ENCODE results near the gene FOXK1.

Gene FOXK1

DNA sequence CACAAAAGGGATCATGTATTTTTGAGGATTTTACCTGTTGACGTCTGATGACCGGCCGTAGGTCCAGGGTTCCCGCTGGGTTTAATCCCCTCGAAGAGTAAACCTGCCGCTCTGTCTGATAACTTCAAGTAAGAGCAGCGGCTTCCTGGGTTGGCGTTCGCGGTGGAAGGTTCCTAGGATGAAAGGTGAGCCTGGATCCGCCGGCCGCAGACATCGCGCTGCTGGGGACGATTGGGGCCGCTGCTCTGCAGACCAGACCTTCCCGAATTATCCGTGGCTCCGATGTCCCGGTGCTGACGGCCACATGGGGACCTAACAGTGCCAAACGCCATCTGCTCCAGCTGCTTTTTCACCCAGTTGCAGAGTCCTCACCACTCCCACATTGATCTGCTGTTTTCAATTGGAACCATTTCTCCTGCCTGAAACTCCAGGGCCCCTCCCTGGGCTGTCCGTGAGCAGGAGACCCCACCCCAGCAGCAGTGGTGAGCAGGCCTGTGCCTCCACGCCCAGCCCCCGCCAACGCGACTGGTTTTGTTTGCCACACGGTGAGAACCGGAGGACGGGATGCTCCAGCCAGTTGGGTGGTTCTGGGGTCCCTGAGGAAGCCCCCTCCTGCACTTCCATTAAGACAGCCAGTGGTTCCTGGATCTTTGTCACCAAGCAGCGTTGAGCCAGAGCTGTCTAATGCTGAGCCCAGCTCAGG is 81.1 kb downstream of the FOXK1 start:
- DNase-seq, result no peak
- H3K9me3 ChIP-seq (ENCODE audit: severe bottlenecking), result no peaks in the 10 kb centered on the region
- no peaks in the 10 kb centered on the region for H3K27me3 ChIP-seq (ENCODE audit: insufficient read depth, low read depth, severe bottlenecking)
- H3K27ac ChIP-seq, result no peak overlapping the region
- TF ChIP-seq CTCF (IDR thresholded peaks at IDR 0.05; ENCODE audit: low read depth, low read length), result no peak
- H3K4me3 ChIP-seq (ENCODE audit: low read depth, low read length), result no peak overlapping the region
- peaks cover 55% of the 10 kb centered on the region for H3K36me3 ChIP-seq

GRCh38 chr7:4763794-4764185 is 81.7 kb downstream of the FOXK1 start:
- TF ChIP-seq CTCF (IDR thresholded peaks at IDR 0.05; ENCODE audit: low read depth, low read length), result no peak
- Histone ChIP-seq H3K27me3 (ENCODE audit: insufficient read depth, low read depth, severe bottlenecking) (no peaks in the 10 kb centered on the region), H3K4me3 (ENCODE audit: low read depth, low read length) (no peak overlapping the region), H3K27ac (no peak overlapping the region), H3K9me3 (ENCODE audit: severe bottlenecking) (no peaks in the 10 kb centered on the region), H3K36me3 (peaks cover 50% of the 10 kb centered on the region)
- no peak for DNase-seq

DNA sequence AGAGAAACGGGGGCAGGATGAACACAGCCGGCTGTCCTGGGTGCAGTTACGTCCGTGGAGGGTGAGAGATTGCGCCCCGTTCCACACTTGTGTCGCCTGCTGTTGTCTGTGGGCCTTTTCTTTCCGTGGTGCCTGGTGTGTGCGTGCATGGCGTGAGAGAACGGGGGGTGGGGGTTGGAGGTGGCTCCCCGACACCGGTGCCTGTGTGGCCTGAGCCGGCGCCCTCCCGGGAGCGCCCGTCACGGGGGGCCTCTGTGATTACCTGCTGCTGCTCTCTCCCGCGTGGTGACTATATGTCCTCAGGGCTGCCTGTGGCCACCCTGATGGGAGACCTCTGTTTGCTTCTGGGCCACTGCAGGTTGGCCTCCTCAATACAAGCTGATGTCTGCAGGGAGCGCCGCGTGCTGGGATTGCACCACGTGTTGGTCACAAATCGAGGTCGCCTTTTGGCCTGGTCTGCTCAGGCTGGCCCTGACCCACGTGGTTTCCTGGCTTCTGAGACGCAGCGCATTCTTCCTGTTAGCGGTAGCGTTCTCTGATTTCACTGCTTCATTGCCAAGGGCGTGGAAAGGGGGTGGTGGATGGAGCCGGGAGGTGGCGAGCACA is 82.4 kb downstream of the FOXK1 start:
- no peak for DNase-seq
- no peaks in the 10 kb centered on the region for H3K27me3 ChIP-seq (ENCODE audit: insufficient read depth, low read depth, severe bottlenecking)
- no peak overlapping the region for H3K4me3 ChIP-seq (ENCODE audit: low read depth, low read length)
- no peak for TF ChIP-seq CTCF (IDR thresholded peaks at IDR 0.05; ENCODE audit: low read depth, low read length)
- no peak overlapping the region for H3K27ac ChIP-seq
- peaks cover 45% of the 10 kb centered on the region for H3K36me3 ChIP-seq
- H3K9me3 ChIP-seq (ENCODE audit: severe bottlenecking), result no peaks in the 10 kb centered on the region

DNA sequence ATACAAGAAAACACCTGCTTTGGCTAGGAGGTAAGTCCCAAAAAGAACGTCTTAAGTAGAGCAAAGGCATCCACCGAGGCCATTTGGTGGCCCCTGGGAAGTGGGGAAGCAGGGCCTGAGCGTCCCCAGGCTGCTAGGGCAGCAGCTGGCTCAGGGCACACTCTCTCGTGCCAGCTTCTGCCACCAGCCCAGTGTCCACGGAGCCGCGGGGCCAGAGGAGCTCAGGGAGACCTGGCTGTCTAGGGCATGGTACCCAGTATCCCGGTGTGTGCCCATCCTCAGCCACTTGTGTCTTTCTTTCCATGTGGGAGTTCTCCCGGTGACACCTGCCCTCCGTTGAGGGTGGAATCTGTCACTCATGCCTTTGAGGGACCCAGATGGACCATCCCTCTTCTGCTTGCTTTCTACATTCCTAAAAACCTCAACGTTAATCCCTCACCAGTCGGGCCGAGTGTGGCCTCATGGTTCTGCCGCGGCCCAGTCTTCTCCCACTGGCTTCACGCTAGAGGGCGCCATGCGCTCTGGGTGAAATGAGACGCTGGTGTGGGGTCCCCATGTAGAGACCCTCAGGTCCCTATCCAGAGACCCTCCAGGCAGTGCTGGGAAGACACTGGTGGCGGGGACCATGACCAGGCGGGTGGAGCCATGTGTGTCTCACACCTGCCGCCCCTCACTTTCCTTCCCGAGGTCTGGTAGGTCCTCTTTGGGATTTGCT is 83.8 kb downstream of the FOXK1 start:
- DNase-seq, result no peak
- TF ChIP-seq CTCF (IDR thresholded peaks at IDR 0.05; ENCODE audit: low read depth, low read length), result no peak
- Histone ChIP-seq H3K27me3 (ENCODE audit: insufficient read depth, low read depth, severe bottlenecking) (no peaks in the 10 kb centered on the region), H3K27ac (no peak overlapping the region), H3K36me3 (peaks cover 35% of the 10 kb centered on the region), H3K4me3 (ENCODE audit: low read depth, low read length) (no peak overlapping the region), H3K9me3 (ENCODE audit: severe bottlenecking) (no peaks in the 10 kb centered on the region)

DNA sequence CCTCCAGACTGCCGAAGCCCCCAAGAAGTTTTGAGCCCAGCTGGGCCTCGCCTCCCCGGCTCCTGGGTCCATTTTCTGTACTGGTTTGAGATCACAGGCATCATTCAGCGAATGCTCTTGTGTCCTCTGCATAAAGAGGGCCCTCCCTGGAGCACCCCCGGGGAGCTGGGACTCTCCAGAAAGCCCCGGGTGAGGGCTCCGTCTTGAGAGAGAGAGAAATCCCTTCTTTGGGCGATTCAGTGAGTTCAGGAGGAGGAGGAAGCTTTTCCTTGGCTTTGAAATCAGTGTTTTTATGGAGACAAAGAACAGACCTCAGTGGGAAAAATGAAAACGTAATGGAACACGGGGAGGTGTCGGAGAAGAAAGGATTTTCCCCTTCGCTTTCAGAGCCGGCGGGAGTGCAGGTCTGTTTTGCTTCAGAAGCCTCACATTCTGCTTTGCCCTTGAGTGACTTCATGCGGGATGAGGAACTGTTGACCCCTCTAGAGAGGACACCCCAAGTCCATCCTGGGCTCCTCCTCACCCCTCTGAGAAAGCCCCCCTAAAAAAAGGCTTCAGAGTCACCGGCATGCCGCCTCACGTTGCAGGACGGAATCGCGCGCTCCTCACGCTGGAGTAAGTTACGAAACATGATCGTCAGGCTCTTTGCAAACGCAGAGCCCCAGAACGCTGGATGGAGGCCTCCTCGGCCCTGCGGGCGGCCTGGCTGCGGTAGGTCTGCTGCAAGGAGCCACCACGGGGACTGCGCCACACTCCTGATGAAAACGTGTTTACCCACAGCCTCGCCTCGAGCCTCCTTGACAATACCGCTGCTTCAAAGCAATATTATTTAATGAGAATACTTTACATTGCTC is 84.8 kb downstream of the FOXK1 start:
- no peaks in the 10 kb centered on the region for H3K27me3 ChIP-seq (ENCODE audit: insufficient read depth, low read depth, severe bottlenecking)
- H3K36me3 ChIP-seq, result peaks cover 26% of the 10 kb centered on the region
- H3K27ac ChIP-seq, result no peak overlapping the region
- DNase-seq, result no peak
- H3K4me3 ChIP-seq (ENCODE audit: low read depth, low read length), result no peak overlapping the region
- no peaks in the 10 kb centered on the region for H3K9me3 ChIP-seq (ENCODE audit: severe bottlenecking)
- no peak for TF ChIP-seq CTCF (IDR thresholded peaks at IDR 0.05; ENCODE audit: low read depth, low read length)
